Measurements from ENCODE around the gene GSDME. TPM values are rescaled to one million over a fixed set of nuclear protein-coding genes. Genes with fewer than 3 reads are reported as not detected.

Gene GSDME
- total and polyA plus RNA-seq, 10 of the 15 experiments (the other 5 are each of a cell fraction or from before 2014, with no cell fraction given), result 23.7 to 245 (median 128) TPM

DNA sequence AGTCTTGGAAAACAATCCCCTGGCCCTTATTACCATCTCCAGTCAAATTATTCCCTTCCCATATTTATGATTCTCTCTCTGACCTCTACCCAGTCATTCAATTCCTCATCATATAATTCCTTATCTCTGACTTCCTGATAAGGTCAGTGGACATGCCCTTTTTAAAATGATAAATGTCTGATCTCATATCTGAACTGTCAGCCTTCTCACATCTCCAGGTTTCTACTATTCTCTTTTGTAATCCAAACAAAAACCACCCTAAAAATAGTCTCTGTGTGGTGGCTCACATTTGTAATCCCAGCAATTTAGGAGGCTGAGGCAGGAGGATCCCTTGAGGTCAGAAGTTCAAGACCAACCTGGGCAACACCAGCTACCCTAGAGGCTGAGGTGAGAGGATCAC, 11.9 kb downstream of the GSDME start:
- in situ Hi-C loops (cut with MboI) (no loop called here), intact Hi-C loops (cut with micrococcal nuclease; ENCODE audit: unreplicated experiment) (no loop called here)
- no TSS peak for BruUV-seq (replicated peaks)
- Histone ChIP-seq H3K27me3 (replicated peaks in 1 of 2; ENCODE audit: control insufficient read depth in 2 of 2, insufficient read depth in 2 of 2, low read length in 1 of 2) (no peaks in the 10 kb centered on the region), H3K4me3 (no peak overlapping the region), H3K27ac (ENCODE audit: control insufficient read depth, insufficient read depth) (no peak overlapping the region), H3K9me3 (replicated peaks; ENCODE audit: control insufficient read depth, insufficient read depth, low read length) (no peaks in the 10 kb centered on the region; the same call in 2 of the 3 replicates), H3K79me2 (ENCODE audit: control insufficient read depth, insufficient read depth, low read length) (peaks cover 1% of the 10 kb centered on the region), H3K9ac (ENCODE audit: control insufficient read depth, insufficient read depth, low read length) (no peak overlapping the region), H3K36me3 (ENCODE audit: control insufficient read depth in 2 of 2, insufficient read depth in 2 of 2, low read length in 1 of 2) (peaks cover 0 to 14% of the 10 kb centered on the region in 2 experiments; a peak in 2 of 4 replicates), H3K4me2 (ENCODE audit: control insufficient read depth, insufficient read depth) (no peak overlapping the region), H3K4me1 (ENCODE audit: control insufficient read depth, insufficient read depth, low read length) (no peaks in the 10 kb centered on the region), H4K20me1 (ENCODE audit: control insufficient read depth, insufficient read depth) (no peaks in the 10 kb centered on the region), H2AFZ (ENCODE audit: control insufficient read depth, low read depth, low read length) (no peak overlapping the region)
- ATAC-seq (no peak), FAIRE-seq (no peak), DNase-seq (ENCODE audit: low read depth, low spot score) (no peak)
- ChIA-PET POLR2A (no interaction called here), CTCF (no interaction called here), SMC1A (ENCODE audit: uncharacterized antibody, unreplicated experiment) (interaction anchor here (1.8 kb wide), 1 partner anchor 12 kb away, joined by 3 read pairs; no protein-coding TSS in a partner anchor), RAD21 (ENCODE audit: unreplicated experiment) (no interaction called here)
- TF ChIP-seq IRF4 (IDR thresholded peaks at IDR 0.05; ENCODE audit: low read depth, low read length), result no peak
- no peak for TF ChIP-seq BHLHE40 (IDR thresholded peaks at IDR 0.05; ENCODE audit: borderline replicate concordance in 1 of 2, low read depth in 2 of 2, low read length in 1 of 2)
- no peak for TF ChIP-seq STAT1 (conservative IDR thresholded peaks at IDR 0.05)
- TF ChIP-seq NBN (IDR thresholded peaks at IDR 0.05), result no peak
- no peak for TF ChIP-seq EED (IDR thresholded peaks at IDR 0.05; ENCODE audit: low read depth)

DNA sequence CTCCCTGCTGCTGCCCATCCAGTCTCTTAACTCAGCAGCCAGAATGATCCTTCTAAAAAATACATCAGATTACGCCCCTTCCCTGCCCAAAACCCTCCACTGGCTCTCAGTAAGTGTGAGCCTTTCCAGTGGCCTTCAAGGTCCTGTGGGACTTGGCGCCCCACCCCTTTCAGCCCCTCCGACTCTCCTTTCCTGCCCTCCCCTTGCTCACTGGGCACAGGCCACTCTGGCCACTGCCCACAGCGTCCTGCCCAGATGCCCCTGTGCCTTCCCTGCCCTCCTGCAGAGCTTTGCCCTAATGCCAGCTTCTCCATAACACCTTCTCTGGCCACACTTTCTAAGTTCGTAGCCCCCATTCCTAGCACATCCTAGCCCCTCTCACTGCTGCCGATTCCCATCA, 13.8 kb downstream of the GSDME start:
- no peak overlapping the region for H3K9ac ChIP-seq (ENCODE audit: control insufficient read depth, insufficient read depth, low read length)
- ChIA-PET POLR2A (interaction anchor here (1.0 kb wide), 1 partner anchor 21 kb away, joined by 3 read pairs; no protein-coding TSS in a partner anchor), RAD21 (ENCODE audit: unreplicated experiment) (no interaction called here), CTCF (no interaction called here), SMC1A (ENCODE audit: uncharacterized antibody, unreplicated experiment) (interaction anchor here (0.5 to 1.8 kb wide), 2 partner anchors 11 to 39 kb away, joined by 3 read pairs; no protein-coding TSS in a partner anchor)
- H3K9me3 ChIP-seq (replicated peaks; ENCODE audit: control insufficient read depth, insufficient read depth, low read length), result peaks cover 3% of the 10 kb centered on the region
- DNase-seq (ENCODE audit: low read depth, low spot score) (no peak), ATAC-seq (no peak), FAIRE-seq (no peak)
- no peak overlapping the region for H3K4me2 ChIP-seq (ENCODE audit: control insufficient read depth, insufficient read depth)
- H3K27me3 ChIP-seq (replicated peaks in 1 of 2; ENCODE audit: control insufficient read depth in 2 of 2, insufficient read depth in 2 of 2, low read length in 1 of 2), result no peaks in the 10 kb centered on the region
- peaks cover 0 to 9% of the 10 kb centered on the region in 2 experiments; a peak in 2 of 4 replicates for H3K36me3 ChIP-seq (ENCODE audit: control insufficient read depth in 2 of 2, insufficient read depth in 2 of 2, low read length in 1 of 2)
- no peak overlapping the region for H3K27ac ChIP-seq (ENCODE audit: control insufficient read depth, insufficient read depth)
- H2AFZ ChIP-seq (ENCODE audit: control insufficient read depth, low read depth, low read length), result no peak overlapping the region
- intact Hi-C loops (cut with micrococcal nuclease; ENCODE audit: unreplicated experiment), result no loop called here
- WGBS (ENCODE audit: insufficient coverage, insufficient replicate concordance, low lambda C conversion rate, missing lambda C conversion rate), result 80% methylated on average over 6 of the region's 6 CpGs
- H3K79me2 ChIP-seq (ENCODE audit: control insufficient read depth, insufficient read depth, low read length), result no peaks in the 10 kb centered on the region; the same call in 1 of the 2 replicates
- H3K4me1 ChIP-seq (ENCODE audit: control insufficient read depth, insufficient read depth, low read length), result no peaks in the 10 kb centered on the region
- BruUV-seq (replicated peaks), result no TSS peak
- no peak overlapping the region for H3K4me3 ChIP-seq
- H4K20me1 ChIP-seq (ENCODE audit: control insufficient read depth, insufficient read depth), result no peaks in the 10 kb centered on the region
- in situ Hi-C loops (cut with MboI), result no loop called here
- TF ChIP-seq, protein P1, sequence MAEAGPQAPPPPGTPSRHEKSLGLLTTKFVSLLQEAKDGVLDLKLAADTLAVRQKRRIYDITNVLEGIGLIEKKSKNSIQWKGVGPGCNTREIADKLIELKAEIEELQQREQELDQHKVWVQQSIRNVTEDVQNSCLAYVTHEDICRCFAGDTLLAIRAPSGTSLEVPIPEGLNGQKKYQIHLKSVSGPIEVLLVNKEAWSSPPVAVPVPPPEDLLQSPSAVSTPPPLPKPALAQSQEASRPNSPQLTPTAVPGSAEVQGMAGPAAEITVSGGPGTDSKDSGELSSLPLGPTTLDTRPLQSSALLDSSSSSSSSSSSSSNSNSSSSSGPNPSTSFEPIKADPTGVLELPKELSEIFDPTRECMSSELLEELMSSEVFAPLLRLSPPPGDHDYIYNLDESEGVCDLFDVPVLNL (IDR thresholded peaks at IDR 0.05; ENCODE audit: low read depth, low read length), result no peak
- TF ChIP-seq CREB1 (IDR thresholded peaks at IDR 0.05; ENCODE audit: low read depth) (no peak), ZNF24 (IDR thresholded peaks at IDR 0.05) (no peak), FOXK2 (IDR thresholded peaks at IDR 0.05) (no peak), FOXM1 (IDR thresholded peaks at IDR 0.05; ENCODE audit: low read depth, low read length) (no peak)
- TF ChIP-seq, protein P2, sequence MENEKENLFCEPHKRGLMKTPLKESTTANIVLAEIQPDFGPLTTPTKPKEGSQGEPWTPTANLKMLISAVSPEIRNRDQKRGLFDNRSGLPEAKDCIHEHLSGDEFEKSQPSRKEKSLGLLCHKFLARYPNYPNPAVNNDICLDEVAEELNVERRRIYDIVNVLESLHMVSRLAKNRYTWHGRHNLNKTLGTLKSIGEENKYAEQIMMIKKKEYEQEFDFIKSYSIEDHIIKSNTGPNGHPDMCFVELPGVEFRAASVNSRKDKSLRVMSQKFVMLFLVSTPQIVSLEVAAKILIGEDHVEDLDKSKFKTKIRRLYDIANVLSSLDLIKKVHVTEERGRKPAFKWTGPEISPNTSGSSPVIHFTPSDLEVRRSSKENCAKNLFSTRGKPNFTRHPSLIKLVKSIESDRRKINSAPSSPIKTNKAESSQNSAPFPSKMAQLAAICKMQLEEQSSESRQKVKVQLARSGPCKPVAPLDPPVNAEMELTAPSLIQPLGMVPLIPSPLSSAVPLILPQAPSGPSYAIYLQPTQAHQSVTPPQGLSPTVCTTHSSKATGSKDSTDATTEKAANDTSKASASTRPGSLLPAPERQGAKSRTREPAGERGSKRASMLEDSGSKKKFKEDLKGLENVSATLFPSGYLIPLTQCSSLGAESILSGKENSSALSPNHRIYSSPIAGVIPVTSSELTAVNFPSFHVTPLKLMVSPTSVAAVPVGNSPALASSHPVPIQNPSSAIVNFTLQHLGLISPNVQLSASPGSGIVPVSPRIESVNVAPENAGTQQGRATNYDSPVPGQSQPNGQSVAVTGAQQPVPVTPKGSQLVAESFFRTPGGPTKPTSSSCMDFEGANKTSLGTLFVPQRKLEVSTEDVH (IDR thresholded peaks at IDR 0.05; ENCODE audit: low read depth, partially characterized antibody), result no peak
- TF ChIP-seq, protein P3, sequence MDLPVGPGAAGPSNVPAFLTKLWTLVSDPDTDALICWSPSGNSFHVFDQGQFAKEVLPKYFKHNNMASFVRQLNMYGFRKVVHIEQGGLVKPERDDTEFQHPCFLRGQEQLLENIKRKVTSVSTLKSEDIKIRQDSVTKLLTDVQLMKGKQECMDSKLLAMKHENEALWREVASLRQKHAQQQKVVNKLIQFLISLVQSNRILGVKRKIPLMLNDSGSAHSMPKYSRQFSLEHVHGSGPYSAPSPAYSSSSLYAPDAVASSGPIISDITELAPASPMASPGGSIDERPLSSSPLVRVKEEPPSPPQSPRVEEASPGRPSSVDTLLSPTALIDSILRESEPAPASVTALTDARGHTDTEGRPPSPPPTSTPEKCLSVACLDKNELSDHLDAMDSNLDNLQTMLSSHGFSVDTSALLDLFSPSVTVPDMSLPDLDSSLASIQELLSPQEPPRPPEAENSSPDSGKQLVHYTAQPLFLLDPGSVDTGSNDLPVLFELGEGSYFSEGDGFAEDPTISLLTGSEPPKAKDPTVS (IDR thresholded peaks at IDR 0.05; ENCODE audit: low read depth, low read length), result no peak
